ENCODE data around the gene OAT.

The OAT gene

DNA sequence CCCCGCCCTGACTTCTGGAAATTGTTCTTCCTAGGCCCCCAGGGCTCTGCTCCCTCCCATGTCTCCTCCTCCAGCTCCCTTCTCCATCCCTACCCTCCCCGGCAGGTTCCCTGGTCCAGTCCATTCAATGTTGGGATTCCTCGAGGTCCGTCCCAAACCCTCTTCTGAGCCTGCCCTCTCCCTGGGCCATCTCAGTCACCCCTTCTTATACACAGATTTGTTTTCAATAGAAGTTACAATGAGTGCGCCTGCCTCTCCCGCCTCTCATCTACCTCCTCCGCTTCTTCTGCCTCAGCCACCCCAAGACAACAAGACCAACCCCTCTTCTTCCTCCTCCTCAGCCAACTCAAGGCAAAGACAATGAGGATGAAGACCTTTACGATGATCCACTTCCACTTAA, 67.9 kb downstream of the OAT start:
- DNase-seq, result no peak

DNA sequence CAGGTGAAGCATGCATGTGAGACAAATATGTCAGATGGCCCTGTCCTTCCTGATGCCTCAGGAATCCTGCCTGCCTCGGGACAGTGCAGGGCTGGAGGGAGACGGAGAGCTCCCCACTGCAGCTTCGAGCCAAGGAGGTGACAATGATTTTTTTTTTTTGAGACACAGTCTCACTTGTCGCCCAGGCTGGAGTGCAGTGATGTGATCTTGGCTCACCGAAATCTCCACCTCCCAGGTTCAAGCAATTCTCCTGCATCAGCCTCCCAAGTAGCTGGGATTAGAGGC, 68.8 kb downstream of the OAT start:
- no peak for DNase-seq

- DNase-seq, result no peak
These were observed 69.3 kb downstream of the OAT start for GRCh38 chr10:124349231-124349995.

DNA sequence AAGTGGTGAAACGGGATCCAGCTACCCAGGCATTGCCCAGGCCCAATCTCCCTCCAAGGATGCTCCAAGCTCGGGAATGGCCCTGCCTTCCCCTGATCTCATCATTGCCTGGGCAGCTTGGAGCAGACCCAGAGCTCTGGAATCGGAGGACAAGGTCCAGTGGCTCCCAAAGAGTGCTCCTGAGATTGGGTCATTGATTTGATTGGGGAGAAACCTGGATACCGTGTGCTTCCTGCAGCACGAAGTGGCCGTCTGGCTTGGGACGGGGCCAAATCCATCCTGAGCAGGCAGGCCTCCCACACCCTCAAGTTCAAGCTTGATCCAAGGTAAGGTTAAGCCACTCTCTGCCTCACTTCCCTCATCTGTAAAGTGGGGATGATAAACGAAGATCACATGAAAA, 69.9 kb downstream of the OAT start:
- DNase-seq, result no peak

GRCh38 chr10:124347956-124348355, 70.8 kb downstream of the OAT start:
- no peak for DNase-seq
